Neutrophil (primary cell): ENCODE data around the gene CHMP4B.
A peak's percentile ranks its signal among the peaks of the same experiment; 100 is the strongest.

ENCODE experiments used
- H3K27ac ChIP-seq: fragments of 200-600 bp; sonication (generic); 2 replicates; pipeline ENCODE4 v1.5.1; 2016; ENCODE audit warnings: mild to moderate bottlenecking, moderate library complexity
- H3K27me3 ChIP-seq: fragments of 200-600 bp; sonication (generic); 2 replicates; pipeline ENCODE4 v1.6.0; 2016; ENCODE audit warnings: mild to moderate bottlenecking
- H3K36me3 ChIP-seq: fragments of 200-600 bp; sonication (generic); 2 replicates; pipeline ENCODE4 v1.5.1; 2017
- H3K4me1 ChIP-seq, 2 experiments: fragments of 200-600 bp in 1 of 2; sonication (generic) in 1 of 2; 1 replicate in 1 of 2; 2 replicates in 1 of 2; pipeline versions ENCODE4 v1.5.1 to v1.6.1; 2013 to 2016; ENCODE audit warnings: low read depth in 1 of 2, low read length in 1 of 2, mild to moderate bottlenecking in 1 of 2, moderate library complexity in 1 of 2; ENCODE audit not compliant: control insufficient read depth in 1 of 2, insufficient read depth in 1 of 2
- H3K4me3 ChIP-seq, 2 experiments: fragments of 200-600 bp in 1 of 2; sonication (generic) in 1 of 2; 1 replicate in 1 of 2; 2 replicates in 1 of 2; pipeline ENCODE4 v1.5.1; 2013 to 2016; ENCODE audit warnings: low read depth in 1 of 2, low read length in 1 of 2, mild to moderate bottlenecking in 1 of 2, moderate library complexity in 1 of 2
- H3K9me3 ChIP-seq: fragments of 200-600 bp; sonication (generic); 2 replicates; pipeline ENCODE4 v1.5.1; 2016
- CTCF ChIP-seq: fragments of 200-600 bp; sonication (generic); IDR thresholded peaks from 2 replicates; pipeline ENCODE4 v1.5.1; 2016; ENCODE audit warnings: antibody characterized with exemption

Gene CHMP4B

GRCh38 chr20:33783818-33784217, 27.3 kb upstream of the CHMP4B start:
- Histone ChIP-seq H3K27ac (no peak overlapping the region), H3K4me1 (peaks cover 33 to 39% of the 10 kb centered on the region in 2 experiments), H3K9me3 (no peaks in the 10 kb centered on the region), H3K36me3 (peaks cover 11% of the 10 kb centered on the region), H3K27me3 (no peaks in the 10 kb centered on the region), H3K4me3 (no peak overlapping the region)
- no peak for TF ChIP-seq CTCF

- Histone ChIP-seq H3K4me3 (no peak overlapping the region), H3K27ac (peak overlapping the region; percentile 72), H3K4me1 (peaks cover 30 to 39% of the 10 kb centered on the region in 2 experiments), H3K9me3 (no peaks in the 10 kb centered on the region), H3K36me3 (peaks cover 12% of the 10 kb centered on the region), H3K27me3 (no peaks in the 10 kb centered on the region)
- TF ChIP-seq CTCF, result no peak
Observed at GRCh38 chr20:33784225-33784624, 26.9 kb upstream of the CHMP4B start.

- no peak for TF ChIP-seq CTCF
- H3K4me3 ChIP-seq, result peak overlapping the region in 1 of 2 experiments; percentile 15
- H3K36me3 ChIP-seq, result peaks cover 21% of the 10 kb centered on the region
- H3K27ac ChIP-seq, result peak overlapping the region; percentile 72
- no peaks in the 10 kb centered on the region for H3K27me3 ChIP-seq
- peaks cover 28 to 39% of the 10 kb centered on the region in 2 experiments for H3K4me1 ChIP-seq
- H3K9me3 ChIP-seq, result no peaks in the 10 kb centered on the region
Observed at GRCh38 chr20:33785503-33785902, 25.6 kb upstream of the CHMP4B start.

GRCh38 chr20:33787253-33787891, 23.8 kb upstream of the CHMP4B start:
- Histone ChIP-seq H3K4me1 (peaks cover 28 to 39% of the 10 kb centered on the region in 2 experiments), H3K36me3 (peaks cover 23% of the 10 kb centered on the region), H3K27me3 (no peaks in the 10 kb centered on the region), H3K27ac (no peak overlapping the region), H3K9me3 (no peaks in the 10 kb centered on the region), H3K4me3 (no peak overlapping the region)
- TF ChIP-seq CTCF, result no peak

- no peak overlapping the region for H3K27ac ChIP-seq
- TF ChIP-seq CTCF, result no peak
- H3K4me1 ChIP-seq, result peaks cover 28 to 35% of the 10 kb centered on the region in 2 experiments
- H3K36me3 ChIP-seq, result peaks cover 23% of the 10 kb centered on the region
- H3K27me3 ChIP-seq, result no peaks in the 10 kb centered on the region
- no peak overlapping the region for H3K4me3 ChIP-seq
- no peaks in the 10 kb centered on the region for H3K9me3 ChIP-seq
Observed at GRCh38 chr20:33788351-33789049, 22.6 kb upstream of the CHMP4B start.
